SU-DHL-6 (cell line): ENCODE data around the gene FIBCD1.

Source experiments
- EZH2phosphoT487 ChIP-seq: fragments of 200-600 bp; sonication (generic), shearing (Covaris generic); conservative IDR thresholded peaks from 2 replicates; pipeline ENCODE4 v1.6.1; 2018; ENCODE audit warnings: mild to moderate bottlenecking, antibody characterized with exemption, low read length, moderate library complexity, mixed read lengths
- TF ChIP-seq, protein P1 (sequence below): fragments of 200-600 bp; sonication (generic); IDR thresholded peaks from one replicate; pipeline ENCODE4 v1.5.1; 2017; ENCODE audit warnings: antibody characterized with exemption, mild to moderate bottlenecking, low read length, moderate library complexity; ENCODE audit not compliant: insufficient read depth, poor library complexity, severe bottlenecking

DNA sequence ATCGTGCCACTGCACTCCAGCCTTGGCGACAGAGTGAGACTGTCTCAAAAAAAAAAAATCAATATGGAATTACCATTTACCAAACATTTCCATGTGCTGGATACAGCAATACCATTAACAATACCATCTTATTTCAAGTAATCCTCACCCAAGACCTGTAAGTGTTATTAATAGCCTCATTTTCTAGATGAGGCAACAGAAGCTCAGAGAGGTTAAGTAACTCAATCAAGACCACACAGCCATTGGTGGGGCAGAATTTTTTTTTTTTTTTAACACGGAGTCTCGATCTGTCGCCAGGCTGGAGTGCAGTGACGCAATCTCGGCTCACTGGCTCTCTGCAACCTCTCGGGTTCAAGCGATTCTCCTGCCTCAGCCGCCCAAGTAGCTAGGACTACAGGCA, 3.6 kb upstream of the FIBCD1 start:
- TF ChIP-seq, protein P1, sequence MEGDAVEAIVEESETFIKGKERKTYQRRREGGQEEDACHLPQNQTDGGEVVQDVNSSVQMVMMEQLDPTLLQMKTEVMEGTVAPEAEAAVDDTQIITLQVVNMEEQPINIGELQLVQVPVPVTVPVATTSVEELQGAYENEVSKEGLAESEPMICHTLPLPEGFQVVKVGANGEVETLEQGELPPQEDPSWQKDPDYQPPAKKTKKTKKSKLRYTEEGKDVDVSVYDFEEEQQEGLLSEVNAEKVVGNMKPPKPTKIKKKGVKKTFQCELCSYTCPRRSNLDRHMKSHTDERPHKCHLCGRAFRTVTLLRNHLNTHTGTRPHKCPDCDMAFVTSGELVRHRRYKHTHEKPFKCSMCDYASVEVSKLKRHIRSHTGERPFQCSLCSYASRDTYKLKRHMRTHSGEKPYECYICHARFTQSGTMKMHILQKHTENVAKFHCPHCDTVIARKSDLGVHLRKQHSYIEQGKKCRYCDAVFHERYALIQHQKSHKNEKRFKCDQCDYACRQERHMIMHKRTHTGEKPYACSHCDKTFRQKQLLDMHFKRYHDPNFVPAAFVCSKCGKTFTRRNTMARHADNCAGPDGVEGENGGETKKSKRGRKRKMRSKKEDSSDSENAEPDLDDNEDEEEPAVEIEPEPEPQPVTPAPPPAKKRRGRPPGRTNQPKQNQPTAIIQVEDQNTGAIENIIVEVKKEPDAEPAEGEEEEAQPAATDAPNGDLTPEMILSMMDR = no peak
- no peak for TF ChIP-seq EZH2phosphoT487
